Measurements from ENCODE around the gene PHACTR2. TPM values are rescaled to one million over a fixed set of nuclear protein-coding genes. Genes with fewer than 3 reads are reported as not detected.

The PHACTR2 gene
- total RNA-seq, 4 donors from 2014 or later, result 50.8 to 102 (median 65.1) TPM

DNA sequence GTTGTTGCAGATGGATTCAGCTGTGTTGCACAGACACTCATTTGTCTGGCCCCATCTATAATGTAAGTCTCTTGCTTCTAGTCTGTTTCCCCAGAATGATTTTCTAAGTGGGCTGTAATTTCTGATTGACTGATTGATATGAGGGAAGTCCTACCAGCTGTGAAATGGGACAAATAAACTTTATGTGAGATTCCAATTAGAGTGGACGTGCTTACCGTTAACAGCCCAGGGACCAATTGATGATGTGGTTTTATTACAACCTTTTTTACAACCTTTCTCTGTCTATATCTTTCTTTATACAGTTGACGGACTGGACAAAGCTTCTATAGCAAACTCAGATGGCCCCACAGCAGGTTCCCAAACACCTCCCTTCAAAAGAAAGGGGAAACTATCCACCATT is 33.9 kb downstream of the PHACTR2 start:
- DNase-seq (ENCODE audit: low spot score), result no peak
- no peak for ATAC-seq (ENCODE audit: low FRiP score)
- TF ChIP-seq, protein P1, sequence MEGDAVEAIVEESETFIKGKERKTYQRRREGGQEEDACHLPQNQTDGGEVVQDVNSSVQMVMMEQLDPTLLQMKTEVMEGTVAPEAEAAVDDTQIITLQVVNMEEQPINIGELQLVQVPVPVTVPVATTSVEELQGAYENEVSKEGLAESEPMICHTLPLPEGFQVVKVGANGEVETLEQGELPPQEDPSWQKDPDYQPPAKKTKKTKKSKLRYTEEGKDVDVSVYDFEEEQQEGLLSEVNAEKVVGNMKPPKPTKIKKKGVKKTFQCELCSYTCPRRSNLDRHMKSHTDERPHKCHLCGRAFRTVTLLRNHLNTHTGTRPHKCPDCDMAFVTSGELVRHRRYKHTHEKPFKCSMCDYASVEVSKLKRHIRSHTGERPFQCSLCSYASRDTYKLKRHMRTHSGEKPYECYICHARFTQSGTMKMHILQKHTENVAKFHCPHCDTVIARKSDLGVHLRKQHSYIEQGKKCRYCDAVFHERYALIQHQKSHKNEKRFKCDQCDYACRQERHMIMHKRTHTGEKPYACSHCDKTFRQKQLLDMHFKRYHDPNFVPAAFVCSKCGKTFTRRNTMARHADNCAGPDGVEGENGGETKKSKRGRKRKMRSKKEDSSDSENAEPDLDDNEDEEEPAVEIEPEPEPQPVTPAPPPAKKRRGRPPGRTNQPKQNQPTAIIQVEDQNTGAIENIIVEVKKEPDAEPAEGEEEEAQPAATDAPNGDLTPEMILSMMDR (IDR thresholded peaks at IDR 0.05), result no peak

DNA sequence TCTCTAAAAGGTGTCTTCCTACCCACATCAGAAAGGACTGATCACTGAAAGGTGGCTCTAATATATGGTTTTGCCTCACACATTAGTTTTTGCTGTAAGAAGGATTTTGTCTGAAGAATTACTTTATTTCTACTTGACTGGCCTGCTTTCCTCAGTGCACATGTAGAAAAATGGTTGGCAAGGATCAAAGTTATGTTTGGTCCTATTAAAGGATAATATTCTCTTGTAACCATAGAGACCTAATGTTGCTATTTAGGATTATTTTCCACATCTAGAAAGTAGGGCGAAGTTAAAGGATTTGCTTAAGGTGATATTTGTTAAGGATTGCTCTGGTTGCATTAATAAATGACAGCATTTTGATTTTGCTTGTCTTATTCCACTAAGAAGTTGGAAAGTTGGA is 40.7 kb downstream of the PHACTR2 start:
- no peak for ATAC-seq (ENCODE audit: low FRiP score)
- no peak for DNase-seq (ENCODE audit: low spot score)
- TF ChIP-seq, protein P1 (IDR thresholded peaks at IDR 0.05), result no peak

GRCh38 chr6:143721642-143722041 is 43.9 kb downstream of the PHACTR2 start:
- DNase-seq (ENCODE audit: low spot score), result no peak

GRCh38 chr6:143724876-143725275 is 47.1 kb downstream of the PHACTR2 start:
- ATAC-seq (ENCODE audit: low FRiP score) (no peak), DNase-seq (ENCODE audit: low spot score) (no peak)
- TF ChIP-seq, protein P1 (IDR thresholded peaks at IDR 0.05), result no peak

More at GRCh38 chr6:143721642-143722041, 43.9 kb downstream of the PHACTR2 start:
- no peak for ATAC-seq (ENCODE audit: low FRiP score)
- TF ChIP-seq, protein P1 (IDR thresholded peaks at IDR 0.05), result no peak

DNA sequence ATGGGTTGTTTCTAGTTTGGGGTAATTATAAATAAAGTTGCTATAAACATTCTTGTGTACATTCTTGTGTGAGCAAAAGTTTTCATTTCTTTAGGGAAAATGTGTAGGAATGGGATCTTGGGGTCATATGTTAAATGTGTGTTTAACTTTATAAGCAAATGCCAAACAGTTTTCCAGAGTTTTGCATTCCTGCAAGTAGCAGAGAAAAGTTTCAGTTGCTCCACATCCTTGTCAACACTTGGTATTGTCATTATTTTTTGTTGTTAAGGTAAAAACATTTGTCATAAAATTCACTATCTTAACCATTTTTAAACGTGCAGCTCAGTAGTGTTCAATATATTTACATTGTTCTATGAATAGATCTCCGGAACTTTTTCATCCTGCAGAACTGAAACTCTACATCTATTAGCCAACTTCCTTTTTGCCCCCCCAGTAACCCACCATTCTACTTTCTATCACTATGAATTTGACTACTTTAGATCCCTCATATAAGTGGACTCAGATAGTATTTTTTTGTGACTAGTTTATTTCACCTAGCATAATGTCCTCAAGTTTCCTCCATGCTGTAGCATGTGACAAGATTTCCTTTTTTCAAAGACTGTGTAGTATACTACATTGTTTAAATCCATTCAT is 48.4 kb downstream of the PHACTR2 start:
- DNase-seq (ENCODE audit: low spot score), result no peak
- TF ChIP-seq, protein P1 (IDR thresholded peaks at IDR 0.05), result no peak
- ATAC-seq (ENCODE audit: low FRiP score), result no peak

DNA sequence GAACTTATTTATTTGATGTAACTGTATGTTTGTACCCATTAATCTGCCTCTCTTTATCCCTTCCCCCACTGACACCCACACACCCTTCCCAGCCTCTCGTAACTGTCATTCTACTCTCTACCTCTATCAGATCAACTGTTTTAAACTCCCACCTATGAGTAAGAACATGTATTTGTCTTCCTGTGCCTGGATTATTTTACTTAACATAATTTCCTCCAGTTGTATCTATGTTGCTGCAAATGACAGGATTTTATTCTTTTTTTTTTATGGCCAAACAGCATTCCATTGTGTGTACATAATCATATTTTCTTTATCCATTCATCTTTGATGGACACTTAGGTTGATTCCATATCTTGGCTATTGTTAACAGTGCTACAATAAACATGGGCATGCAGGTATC is 49.3 kb downstream of the PHACTR2 start:
- TF ChIP-seq, protein P1 (IDR thresholded peaks at IDR 0.05), result no peak
- ATAC-seq (ENCODE audit: low FRiP score) (no peak), DNase-seq (ENCODE audit: low spot score) (no peak)

DNA sequence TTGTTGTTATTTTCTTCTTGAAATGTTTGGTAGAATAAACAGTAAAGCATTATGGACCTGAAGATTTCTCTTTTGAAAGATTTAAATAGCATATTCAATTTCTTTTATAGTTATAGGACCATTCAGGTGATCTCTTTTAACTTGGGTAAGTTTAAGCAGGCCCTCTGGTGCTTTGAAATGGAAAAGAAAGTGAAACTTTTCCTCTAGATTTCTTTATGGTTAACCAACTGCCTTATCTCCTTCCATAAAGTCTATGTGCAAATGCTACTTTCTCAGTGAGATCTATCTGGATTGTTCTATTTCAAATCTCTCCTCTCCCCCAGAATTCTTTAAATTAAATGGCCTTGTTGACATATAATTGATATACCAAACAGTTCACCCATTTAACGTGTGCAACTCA is 54.0 kb downstream of the PHACTR2 start:
- TF ChIP-seq, protein P1 (IDR thresholded peaks at IDR 0.05), result no peak
- ATAC-seq (ENCODE audit: low FRiP score) (no peak), DNase-seq (ENCODE audit: low spot score) (no peak)
